VCaP (cell line): Measurements from ENCODE around the gene AGK.

Experiments used
- H3K27ac ChIP-seq: fragments of 450-650 bp; 2 replicates; pipeline ENCODE4 v1.5.1; 2017
- CTCF ChIP-seq: fragments of 450-650 bp; conservative IDR thresholded peaks from 2 replicates; pipeline ENCODE4 v1.5.1; 2017; ENCODE audit warnings: mild to moderate bottlenecking, moderate library complexity

Gene AGK

GRCh38 chr7:141534757-141535737 lies 16.2 kb upstream of the AGK start:
- no peak overlapping the region for H3K27ac ChIP-seq
- no peak for TF ChIP-seq CTCF

GRCh38 chr7:141537906-141538305 lies 13.3 kb upstream of the AGK start:
- H3K27ac ChIP-seq, result no peak overlapping the region
- no peak for TF ChIP-seq CTCF

- no peak overlapping the region for H3K27ac ChIP-seq
- no peak for TF ChIP-seq CTCF
These were observed 9.8 kb upstream of the AGK start for GRCh38 chr7:141541375-141541774.

GRCh38 chr7:141544831-141545230 lies 6.4 kb upstream of the AGK start:
- TF ChIP-seq CTCF, result no peak
- no peak overlapping the region for H3K27ac ChIP-seq

- H3K27ac ChIP-seq, result no peak overlapping the region
- no peak for TF ChIP-seq CTCF
These were observed 1.6 kb upstream of the AGK start for GRCh38 chr7:141549582-141549981.

- H3K27ac ChIP-seq, result peak overlapping the region; percentile 80
- TF ChIP-seq CTCF, result no peak
These were observed 670 bp upstream of the AGK start for GRCh38 chr7:141550386-141551093.

- TF ChIP-seq CTCF, result no peak
- peak overlapping the region; percentile 80; the same call in 1 of the 2 replicates for H3K27ac ChIP-seq
These were observed 572 bp downstream of the AGK start for GRCh38 chr7:141551782-141552181.
